GM21526 (cell line): Measurements from ENCODE around the gene PIM2.

Source experiments
- ATAC-seq: cut with Tn5 transposase; IDR thresholded peaks from one replicate; pipeline ENCODE4 v1.9.1; 2021; ENCODE audit warnings: moderate library complexity; ENCODE audit not compliant: unreplicated experiment, low FRiP score

PIM2 gene

DNA sequence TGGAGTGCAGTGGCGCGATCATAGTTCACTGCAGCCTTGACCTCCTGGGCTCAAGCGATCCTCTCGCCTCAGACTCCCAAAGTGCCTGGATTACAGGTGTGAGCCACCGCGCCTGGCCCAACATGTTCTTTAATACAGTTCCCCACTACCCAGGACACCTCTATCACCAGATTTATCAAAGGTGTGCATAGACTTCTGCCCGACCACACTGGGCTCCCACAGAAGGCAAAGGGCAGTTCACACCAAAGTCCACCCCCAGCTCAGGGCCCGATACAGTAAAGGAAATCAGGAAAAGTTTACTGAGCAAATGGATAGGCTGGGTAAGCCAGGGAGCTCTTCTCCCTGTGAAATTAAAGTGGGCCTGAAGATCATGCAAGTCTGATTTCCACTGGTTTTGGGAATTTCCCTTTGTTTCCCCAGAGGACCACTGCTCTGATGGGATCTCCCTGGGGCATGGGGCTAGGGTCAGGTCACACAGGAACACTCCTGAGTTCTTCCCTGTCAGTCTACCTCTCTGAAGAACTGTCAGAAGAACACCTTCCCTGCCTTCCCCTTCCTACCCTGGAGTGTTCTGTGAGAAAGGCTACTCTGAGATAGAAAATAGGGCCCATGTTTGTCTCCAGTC, 17.7 kb upstream of the PIM2 start:
- no peak for ATAC-seq

DNA sequence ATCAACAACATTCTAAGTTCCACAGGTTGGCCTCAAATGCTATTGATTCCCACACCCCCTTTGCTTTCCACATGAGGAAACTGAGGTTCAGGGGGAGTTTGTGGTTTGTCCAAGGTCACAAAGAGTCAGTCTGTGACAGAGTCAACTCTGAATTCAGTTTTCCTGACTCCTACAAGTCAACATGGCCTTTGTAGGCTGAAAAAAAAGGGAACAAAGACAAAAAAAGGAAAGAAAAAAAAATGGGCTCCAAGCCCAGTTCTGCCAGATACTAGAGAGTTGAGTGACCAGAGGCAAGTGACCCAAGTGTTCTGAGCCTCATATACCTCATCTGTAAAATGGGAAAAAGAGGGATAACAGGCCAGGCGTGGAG, 16.5 kb upstream of the PIM2 start:
- ATAC-seq: no peak

DNA sequence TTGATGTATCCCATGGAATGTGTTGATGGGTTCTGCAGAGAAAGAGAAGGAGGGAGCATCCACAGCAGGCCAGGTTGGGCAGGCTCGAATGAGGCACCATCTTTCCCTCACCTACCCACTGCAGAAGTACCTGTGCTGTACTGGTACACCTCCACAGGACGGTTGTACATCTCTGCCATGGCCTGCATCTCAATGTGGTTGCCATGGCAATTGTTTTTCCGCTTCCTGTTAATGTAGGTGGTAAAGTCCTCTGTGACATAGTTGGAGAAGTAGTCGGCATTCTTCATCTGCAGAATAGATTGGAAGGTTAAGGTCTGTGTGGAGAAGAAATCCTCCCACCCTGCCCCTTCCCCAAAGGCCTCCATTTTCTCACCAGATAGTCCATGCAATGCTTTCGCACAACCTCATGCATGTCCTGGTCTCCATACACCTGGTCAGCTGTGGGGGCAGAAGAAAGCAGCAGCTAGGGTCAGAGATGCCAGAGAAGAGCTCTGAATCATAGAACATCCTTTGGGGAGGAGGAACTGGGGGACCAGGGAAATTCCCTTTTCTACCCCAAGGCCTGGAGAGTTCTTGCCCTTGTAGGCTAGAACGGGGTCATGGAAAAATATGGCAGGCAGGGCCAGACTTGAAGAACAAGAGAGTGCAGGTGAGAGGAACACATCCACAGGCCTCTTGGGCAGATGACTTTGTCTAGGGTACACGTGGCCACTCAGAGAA, 15.9 kb upstream of the PIM2 start:
- ATAC-seq: no peak

DNA sequence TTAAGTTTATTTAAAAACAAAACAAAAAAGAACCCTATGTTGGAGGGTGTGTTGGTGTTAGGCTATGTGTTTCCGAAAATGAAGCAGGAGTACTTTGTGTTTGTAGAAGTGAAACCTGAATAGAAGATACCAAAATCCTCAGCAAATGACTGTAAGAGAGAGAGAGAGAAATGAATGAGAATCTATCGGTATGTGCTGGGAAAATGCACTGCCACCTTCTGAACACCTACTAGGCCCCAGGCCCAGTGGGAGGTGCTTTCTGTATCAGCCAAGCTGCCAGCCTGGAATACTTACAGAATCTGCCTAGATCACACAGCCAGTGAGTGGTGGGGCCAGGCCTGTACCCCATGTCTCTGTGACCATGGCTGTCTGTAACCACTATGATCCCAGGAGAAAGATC, 14.9 kb upstream of the PIM2 start:
- ATAC-seq: no peak

DNA sequence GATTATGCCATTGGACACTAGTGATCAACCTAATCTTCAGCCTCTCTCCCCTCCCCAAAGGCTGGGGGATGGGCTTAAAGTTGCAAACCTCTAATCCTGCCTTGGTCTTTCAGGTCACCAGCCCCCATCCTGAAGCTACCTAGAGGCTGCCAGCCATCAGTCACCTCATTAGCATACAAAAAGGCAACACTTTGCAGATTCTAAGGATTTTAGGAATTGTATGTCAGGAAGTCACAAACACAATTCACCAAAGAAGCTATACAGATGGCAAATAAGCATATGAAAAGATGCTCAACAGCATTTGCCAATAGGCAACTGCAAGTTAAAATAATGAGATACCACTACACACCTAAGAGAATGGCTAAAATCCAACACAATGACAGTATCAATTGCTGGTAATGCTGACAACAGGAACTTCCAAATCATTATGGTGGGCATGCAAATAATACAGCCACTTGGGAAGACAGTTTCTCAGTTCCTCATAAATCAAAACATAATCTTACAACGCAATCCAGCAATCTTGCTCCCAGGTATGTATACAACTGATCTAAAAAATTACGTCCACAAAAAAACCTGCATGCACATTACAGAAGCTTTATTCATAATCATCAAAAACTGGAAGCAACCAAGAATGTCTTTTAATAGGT, 9.0 kb upstream of the PIM2 start:
- no peak for ATAC-seq

DNA sequence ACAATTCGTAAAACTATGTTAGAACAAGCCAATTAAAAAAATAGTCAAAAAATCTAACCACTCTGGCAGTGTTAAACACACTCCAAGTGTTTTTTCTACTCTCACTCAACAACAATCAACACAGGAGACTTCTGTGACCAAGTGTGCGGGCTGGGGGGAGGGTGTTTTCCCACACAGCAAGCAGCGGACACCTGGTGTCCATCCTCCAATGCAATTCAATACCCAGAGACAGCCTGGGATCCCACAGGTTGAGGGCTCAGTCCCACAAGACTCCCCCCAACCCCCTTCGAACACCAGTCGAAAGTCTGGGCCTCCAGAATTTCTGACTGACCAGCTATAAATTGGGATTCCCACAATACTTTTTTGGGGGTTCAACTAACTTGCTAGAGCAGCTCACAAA, 8.3 kb upstream of the PIM2 start:
- no peak for ATAC-seq

DNA sequence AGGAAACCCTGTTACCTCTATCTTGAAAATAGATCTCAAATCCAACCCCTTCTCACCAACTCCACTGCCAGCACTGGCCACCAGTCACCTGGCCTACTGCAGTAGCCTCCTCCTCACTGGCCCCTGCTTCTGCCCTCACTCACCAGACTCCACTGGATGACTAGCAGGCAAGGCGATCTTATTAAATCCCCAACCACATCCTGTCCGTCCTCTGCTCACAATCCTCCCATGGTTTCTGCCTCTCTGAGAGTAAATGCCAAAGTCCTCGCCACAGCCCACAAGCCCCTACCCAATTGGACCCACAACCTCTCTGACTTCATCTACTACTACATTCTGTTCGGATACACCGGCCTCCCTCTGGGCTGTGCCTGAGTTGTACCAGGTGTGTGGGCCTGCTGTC, 5.4 kb upstream of the PIM2 start:
- no peak for ATAC-seq

DNA sequence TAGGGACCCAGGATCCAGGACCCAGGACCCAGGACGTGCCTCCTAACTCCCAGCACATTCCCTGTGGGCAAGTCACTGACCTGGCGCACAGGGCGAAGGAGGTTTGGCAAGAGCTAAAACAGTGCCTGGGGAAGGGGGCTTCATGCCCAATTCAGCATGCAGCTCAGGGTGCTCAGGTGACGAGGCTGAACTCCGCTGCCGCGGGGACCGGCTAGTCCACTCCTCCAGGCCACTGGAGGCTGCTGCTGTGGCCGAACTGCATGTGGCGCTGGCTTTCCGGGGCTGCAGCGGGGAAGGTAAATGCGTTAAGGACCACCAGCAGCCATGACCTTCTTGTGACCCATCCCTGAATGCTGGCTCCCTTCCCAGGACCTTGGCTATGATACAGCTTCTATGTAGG, 4.9 kb upstream of the PIM2 start:
- ATAC-seq: no peak

DNA sequence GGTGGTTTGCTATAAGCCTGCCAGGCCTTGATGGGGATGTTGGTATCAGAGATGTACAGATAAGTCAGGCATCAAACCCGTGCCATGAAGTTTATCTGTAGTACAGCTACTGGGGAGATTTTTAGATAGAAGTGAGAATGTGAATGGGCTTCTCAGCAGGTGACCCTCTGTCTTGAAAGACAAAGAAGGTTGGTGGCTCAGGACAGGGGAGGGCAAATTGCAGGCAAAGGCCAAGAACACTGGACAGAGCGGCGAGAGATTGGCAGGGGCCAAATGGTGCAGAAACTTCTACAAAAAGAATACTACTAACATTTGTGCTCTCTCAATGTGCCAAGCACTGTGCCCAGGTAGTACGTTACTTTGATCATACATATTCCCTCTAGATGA, 1.9 kb upstream of the PIM2 start:
- no peak for ATAC-seq

DNA sequence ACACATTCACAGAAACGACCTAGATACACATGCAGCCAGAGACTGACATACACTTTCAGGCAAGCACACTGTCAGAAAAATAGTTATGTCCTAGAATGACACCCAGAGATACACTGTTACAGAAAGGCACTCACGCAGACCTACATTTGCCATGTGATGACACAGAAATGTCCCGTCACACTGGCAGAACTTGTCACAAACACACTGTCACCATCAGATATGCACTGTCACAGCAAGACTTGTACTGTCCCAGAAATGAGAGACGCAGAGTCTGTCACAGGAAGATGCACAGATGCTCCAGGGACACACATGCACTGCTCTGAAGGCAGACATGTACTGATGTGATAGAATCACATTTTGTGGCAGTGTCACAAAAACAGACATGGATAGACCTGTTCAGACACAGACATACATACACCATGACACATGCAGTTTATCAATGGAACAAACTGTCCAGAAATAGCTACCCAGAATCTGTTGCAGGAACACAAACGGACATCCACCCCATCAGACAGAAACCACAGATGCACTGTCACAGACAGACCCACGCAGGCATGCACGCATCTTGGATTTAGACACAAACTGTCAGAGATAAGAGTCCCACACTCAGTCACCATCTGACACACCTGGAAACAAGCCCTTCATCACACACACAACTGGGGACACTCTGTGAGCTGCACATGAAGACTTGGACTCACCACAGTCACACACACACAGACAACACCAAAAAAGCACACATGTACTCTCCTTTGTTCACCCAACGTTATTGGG, 1.3 kb upstream of the PIM2 start:
- no peak for ATAC-seq

DNA sequence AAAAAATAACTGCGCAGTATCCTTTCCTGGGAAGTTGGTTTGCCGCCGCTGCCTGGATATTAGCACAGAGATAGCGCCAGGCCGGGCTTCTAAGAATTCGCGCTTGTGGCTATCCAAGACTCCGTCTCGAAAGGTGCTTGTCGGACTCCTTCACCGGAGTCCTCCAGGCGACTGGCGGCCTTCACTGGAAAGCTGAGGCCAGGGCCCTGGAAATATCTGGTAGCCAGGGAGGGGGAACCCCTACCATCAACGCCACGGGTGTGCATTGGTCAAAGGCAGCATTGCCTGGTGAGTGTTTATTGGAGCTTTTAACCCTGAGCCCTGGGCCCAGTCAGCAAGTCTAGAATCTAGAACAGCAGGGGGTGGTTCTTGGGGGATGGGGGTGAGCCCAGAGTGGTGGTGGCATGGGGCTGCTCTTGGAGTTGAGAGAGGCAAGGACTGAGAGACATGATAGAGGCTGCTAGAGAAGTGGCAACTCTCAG, 577 bp upstream of the PIM2 start:
- ATAC-seq: no peak

DNA sequence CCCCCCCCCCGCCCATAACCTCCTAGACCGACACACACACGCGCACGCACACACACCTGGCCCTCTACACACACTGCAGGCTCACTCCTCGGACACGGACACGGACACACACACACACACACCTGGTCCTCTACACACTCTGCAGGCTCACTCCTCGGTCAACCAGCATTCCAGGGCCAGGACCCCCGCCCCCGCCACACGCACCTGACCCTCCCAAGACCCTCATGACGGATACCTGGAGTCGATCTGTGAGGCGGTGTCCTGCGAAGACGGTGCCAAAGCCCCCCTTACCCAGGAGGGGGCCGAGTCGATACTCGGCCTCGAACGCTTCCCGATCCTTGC, 552 bp downstream of the PIM2 start:
- no peak for ATAC-seq

DNA sequence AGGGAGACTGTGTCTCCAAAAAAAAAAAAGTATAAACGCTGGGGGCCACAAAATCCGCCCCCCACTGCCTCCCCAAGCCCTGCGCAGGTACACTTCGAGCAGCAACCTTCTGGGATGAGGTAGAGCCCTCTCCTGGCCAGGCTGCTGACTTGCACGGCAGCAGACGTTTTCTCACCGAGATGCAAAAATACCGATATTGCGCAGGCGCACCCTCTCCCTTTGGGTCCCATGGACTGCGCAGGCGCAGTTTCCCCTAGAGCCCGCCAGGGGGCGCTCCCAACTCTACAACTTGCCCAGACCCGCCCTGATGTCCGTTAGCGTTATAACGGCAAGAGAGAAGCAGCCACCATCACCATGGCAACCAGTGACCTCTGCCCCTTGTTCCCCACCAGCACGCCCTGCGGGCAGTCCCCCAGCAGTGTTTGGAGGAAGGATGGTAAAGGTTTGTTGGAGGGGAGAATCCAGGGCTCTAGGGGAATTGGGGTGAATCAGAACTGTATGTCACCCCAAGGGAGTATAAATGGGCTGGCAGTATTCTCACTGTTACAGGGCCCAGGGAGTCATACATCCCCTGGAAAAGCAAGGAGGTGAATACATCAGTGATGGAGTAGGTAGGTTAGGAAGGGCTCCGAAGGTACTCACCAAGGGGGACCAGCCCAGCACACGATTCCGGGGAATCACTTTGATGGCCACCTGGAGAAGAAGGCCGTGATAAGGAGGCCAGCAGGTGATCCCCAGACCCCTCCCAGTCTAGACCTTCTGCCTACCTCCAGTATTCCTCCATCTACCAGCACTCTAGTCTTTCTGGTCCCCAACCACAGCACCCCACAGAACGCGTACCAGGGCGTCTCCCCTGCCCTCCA, 1.5 kb downstream of the PIM2 start:
- peak; percentile 34 for ATAC-seq

DNA sequence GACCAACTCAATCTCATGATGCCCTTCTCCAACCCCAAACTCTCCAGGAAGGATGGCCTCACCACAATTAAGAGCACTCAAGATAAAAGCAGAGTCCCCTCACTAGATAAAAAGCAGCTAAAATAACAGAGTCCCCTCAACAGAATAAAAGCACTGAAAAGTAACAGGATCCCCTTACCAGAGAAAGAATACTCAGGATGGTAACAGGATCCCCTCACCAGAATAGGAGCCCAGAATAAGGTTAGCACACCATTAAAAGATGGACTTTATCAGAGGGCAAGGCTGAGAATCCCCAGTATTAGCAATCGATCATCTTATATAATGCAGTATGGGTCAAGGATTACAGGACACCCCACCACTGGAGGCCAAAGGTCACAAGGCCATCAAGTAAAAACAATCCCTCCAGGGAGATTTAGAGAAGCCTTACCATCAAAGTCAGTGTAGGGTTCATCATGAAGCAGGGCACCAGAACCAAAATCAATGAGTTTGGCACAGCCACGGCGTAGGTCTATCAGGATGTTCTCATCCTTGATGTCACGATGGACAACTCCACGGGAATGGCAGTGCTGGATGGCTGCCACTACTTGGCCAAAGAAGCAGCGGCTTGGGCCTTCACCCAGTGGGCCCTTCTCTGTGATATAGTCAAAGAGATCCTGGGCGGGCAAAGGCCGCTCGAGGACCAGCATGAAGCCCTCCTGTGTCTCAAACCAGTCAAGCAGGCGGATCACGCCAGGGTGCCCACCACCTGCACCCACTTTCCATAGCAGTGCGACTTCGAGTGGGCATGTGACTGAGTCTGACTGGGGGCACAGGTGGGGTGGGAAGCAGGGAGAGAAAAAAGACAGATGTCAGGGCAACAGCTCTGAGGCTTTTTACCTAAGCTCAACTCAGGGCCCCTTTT, 4.0 kb downstream of the PIM2 start:
- no peak for ATAC-seq

DNA sequence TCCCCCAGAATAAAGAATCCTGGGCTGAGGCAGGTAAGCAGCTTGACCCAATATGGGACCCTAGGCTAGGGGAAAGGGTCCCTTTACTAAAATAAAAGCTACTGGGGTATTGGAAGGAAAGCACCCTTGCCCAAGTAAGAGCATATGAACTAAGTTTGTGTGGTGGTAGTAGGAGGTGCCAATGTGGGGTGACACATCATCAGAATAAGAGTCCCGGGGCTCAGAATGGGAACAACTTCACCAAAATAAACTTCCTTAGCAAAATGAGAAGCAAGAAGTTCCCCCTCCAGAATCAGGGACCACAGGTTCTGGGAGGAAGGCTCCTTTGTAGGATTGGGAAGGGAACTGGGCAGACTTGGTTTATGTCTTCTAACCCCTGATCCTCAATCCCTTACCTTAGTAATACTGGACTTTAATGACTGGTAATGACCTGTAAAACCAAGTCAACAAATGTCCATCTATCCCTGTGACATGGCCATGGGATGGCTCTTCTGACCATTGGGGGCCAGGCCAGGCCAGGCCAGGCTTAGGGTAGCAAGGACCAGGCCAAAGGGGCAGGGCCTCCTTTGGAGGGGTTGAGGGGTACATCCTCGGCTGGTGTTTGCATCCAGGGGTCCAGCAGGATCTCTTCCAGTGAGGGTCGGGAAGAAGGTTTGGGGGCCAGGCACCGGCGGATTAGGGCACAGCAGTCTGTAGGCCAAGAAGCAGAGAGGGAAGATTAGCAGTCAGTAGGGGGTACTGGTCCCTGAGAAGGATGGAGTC, 5.0 kb downstream of the PIM2 start:
- no peak for ATAC-seq

DNA sequence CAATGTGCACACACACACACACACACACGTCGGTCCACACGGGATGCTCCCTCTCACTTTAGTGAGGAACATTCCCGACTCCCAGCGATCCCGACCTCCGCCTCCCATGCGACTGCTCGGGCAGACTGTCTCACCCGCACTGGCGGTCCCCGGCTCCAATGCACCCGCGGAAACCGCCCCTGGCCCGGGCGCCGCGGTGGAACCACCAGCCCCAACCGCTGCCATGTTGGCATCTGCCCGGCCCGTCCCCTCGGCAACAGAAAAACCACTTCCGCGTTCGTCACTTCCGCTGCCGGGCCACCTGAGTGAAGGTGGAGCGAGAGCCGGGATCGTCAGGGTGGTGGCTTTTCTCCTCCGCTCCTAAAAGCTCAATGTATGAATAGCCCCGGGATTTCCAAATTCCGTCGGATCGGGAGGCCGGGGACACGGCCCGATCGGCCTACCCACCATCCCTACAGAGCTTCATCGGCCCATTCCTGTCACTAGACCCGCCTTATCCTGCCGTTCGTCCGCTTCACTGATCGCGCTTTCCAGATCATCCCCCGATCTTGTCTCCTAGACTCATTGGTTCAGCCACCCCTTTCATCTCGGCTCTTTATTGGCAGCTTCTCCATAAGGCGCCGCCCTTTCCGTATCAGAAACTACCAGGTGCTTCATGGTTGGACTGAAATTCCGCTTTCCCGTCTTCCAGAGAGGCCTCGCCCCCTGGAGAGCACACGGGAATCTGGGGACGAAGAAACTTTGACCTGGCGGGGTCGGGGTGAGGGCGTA, 7.2 kb downstream of the PIM2 start, which contains the start of gene SLC35A2:
SLC35A2 (minus strand) TSS at position 235 of the 771 bp plus-strand sequence; CDS start at position 225, 10 bp downstream.
- ATAC-seq: peak; percentile 40

DNA sequence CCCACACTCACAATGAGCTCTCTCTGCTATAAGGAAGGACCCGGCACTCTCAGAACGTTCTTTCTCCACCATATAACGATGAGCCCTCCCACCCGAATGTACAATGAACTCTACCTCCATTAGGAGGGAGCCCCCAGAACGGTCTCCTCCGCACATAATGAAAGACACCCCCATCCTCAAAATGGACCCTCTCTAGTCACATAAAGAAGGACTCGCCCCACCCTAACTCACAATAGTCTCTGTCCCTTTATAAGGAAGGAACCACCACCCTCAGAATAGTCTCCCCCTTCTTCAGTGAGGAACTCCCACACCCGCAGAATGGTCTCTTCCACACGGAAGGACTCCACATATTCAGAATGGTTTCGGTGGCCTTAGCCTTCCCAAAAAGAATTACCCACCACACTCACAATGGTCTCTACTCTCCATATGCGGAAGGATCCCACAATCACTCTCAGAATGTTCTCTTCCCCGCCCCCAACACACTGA, 7.9 kb downstream of the PIM2 start:
- no peak for ATAC-seq
